Measurements from ENCODE around the gene BTBD18. TPM values are rescaled to one million over a fixed set of nuclear protein-coding genes. Genes with fewer than 3 reads are reported as not detected.

Gene BTBD18
- total RNA-seq, 1 donor from 2014 or later: not detected

GRCh38 chr11:57761301-57762234 is 9.9 kb upstream of the BTBD18 start, which contains the start of gene CTNND1:
Gene CTNND1 (plus strand): TSS chr11:57761802. CDS start chr11:57791479, 29,677 bp downstream.
- H3K27me3 Mint-ChIP-seq (ENCODE audit: low read depth): no peaks in the 10 kb centered on the region
- peak; percentile 63 for DNase-seq (ENCODE audit: low read depth, low spot score)
- H3K9me3 Mint-ChIP-seq: no peaks in the 10 kb centered on the region
- peak within 1 kb of the TSS; percentile 99 for H3K27ac Mint-ChIP-seq (ENCODE audit: unreplicated experiment)
- peak; percentile 16 for TF ChIP-seq CTCF (conservative IDR thresholded peaks at IDR 0.05)
- peaks cover 35% of the 10 kb centered on the region for H3K4me1 Mint-ChIP-seq
- H3K36me3 Mint-ChIP-seq (ENCODE audit: low read depth): peaks cover 6% of the 10 kb centered on the region
- H3K4me3 Mint-ChIP-seq: peak within 1 kb of the TSS; percentile 95

- Mint-ChIP-seq H3K27ac (ENCODE audit: unreplicated experiment) (no peak overlapping the region), H3K4me1 (peaks cover 8% of the 10 kb centered on the region), H3K27me3 (ENCODE audit: low read depth) (no peaks in the 10 kb centered on the region), H3K4me3 (no peak overlapping the region), H3K36me3 (ENCODE audit: low read depth) (peaks cover 3% of the 10 kb centered on the region), H3K9me3 (no peaks in the 10 kb centered on the region)
- no peak for DNase-seq (ENCODE audit: low read depth, low spot score)
- no peak for TF ChIP-seq CTCF (conservative IDR thresholded peaks at IDR 0.05)
These were observed 6.6 kb upstream of the BTBD18 start for GRCh38 chr11:57758174-57758573.

- no peak for DNase-seq (ENCODE audit: low read depth, low spot score)
- Mint-ChIP-seq H3K9me3 (no peaks in the 10 kb centered on the region), H3K27me3 (ENCODE audit: low read depth) (no peaks in the 10 kb centered on the region)
These were observed 1.3 kb upstream of the BTBD18 start for GRCh38 chr11:57752954-57753353.

GRCh38 chr11:57751176-57751575 is 443 bp downstream of the BTBD18 start:
- Mint-ChIP-seq H3K27ac (ENCODE audit: unreplicated experiment) (no peak overlapping the region), H3K4me1 (peaks cover 4% of the 10 kb centered on the region), H3K9me3 (no peaks in the 10 kb centered on the region), H3K27me3 (ENCODE audit: low read depth) (no peaks in the 10 kb centered on the region), H3K4me3 (peak overlapping the region; percentile 45), H3K36me3 (ENCODE audit: low read depth) (peaks cover 4% of the 10 kb centered on the region)
- no peak for DNase-seq (ENCODE audit: low read depth, low spot score)
- no peak for TF ChIP-seq CTCF (conservative IDR thresholded peaks at IDR 0.05)

More at GRCh38 chr11:57752954-57753353, 1.3 kb upstream of the BTBD18 start:
- peaks cover 4% of the 10 kb centered on the region for H3K4me1 Mint-ChIP-seq
- H3K36me3 Mint-ChIP-seq (ENCODE audit: low read depth): peaks cover 4% of the 10 kb centered on the region
- TF ChIP-seq CTCF (conservative IDR thresholded peaks at IDR 0.05): no peak
- no peak overlapping the region for H3K27ac Mint-ChIP-seq (ENCODE audit: unreplicated experiment)
- no peak overlapping the region for H3K4me3 Mint-ChIP-seq

GRCh38 chr11:57746920-57747319 is 4.7 kb downstream of the BTBD18 start:
- peaks cover 20% of the 10 kb centered on the region for H3K36me3 Mint-ChIP-seq (ENCODE audit: low read depth)
- H3K4me1 Mint-ChIP-seq: peaks cover 13% of the 10 kb centered on the region
- no peak for TF ChIP-seq CTCF (conservative IDR thresholded peaks at IDR 0.05)
- peak overlapping the region; percentile 82 for H3K4me3 Mint-ChIP-seq
- peak overlapping the region; percentile 60 for H3K27ac Mint-ChIP-seq (ENCODE audit: unreplicated experiment)
- DNase-seq (ENCODE audit: low read depth, low spot score): no peak
- no peaks in the 10 kb centered on the region for H3K27me3 Mint-ChIP-seq (ENCODE audit: low read depth)
- H3K9me3 Mint-ChIP-seq: no peaks in the 10 kb centered on the region

Measured in neural crest cell (in vitro differentiated cells).